ENCODE measurements around the gene PPP1R15B.

Gene PPP1R15B

DNA sequence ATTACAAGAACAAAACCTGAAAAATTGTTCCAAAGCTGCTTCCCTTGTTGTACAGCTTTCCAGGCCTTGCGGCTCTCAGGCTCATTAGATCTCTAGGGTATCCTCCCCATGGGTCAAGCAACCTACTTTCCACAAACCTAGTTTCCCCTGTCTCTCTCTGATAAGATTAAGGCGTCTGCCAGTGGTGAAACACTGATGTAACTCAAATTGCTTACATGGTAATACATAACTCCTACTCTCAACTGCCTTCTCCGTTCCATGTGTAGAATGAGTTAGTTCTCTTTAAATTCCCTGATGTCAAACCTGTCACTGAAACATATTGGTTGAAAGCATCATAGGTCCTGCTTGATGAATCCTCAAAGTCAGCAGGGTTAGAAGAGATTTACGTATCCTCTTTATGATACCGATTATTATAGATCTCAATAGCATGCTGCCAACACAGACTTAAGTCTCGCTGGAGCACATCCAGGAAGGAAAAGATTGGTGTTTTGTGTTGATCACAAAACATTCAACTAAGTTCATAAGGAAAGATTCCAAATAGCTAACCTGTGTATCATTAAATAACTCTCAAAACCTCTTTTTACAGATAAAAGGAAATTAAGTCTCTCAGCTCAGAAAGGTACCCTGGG is 10.6 kb downstream of the PPP1R15B start:
- no peak for DNase-seq (ENCODE audit: low read depth)

GRCh38 chr1:204398197-204399125 is 13.2 kb downstream of the PPP1R15B start:
- peak; percentile 70 for DNase-seq (ENCODE audit: low read depth)

- no peak for DNase-seq (ENCODE audit: low read depth)
Measured at GRCh38 chr1:204396015-204396583, 15.5 kb downstream of the PPP1R15B start.

DNA sequence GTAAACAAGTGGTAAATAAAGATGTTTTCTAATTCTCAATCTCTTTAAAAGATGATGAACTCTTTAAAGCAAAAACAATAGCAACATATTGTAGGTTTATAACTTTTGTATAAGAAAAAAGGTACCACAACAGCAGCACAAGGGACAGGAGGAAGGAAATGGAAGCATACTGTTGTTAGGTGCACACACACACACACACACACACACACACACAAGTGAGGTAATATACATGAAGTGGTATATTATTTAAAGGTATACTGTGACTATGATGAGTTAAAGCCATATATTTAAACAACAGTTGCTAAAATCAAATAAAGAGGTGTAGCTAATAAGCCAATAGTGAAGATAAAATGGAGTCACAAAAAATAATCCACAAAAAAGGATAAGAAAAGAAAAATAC is 20.0 kb downstream of the PPP1R15B start:
- no peak for DNase-seq (ENCODE audit: low read depth)

GRCh38 chr1:204390751-204391466 is 20.7 kb downstream of the PPP1R15B start:
- no peak for DNase-seq (ENCODE audit: low read depth)

GRCh38 chr1:204385727-204386126 is 25.9 kb downstream of the PPP1R15B start:
- no peak for DNase-seq (ENCODE audit: low read depth)

- DNase-seq (ENCODE audit: low read depth), result peak; percentile 74
Measured at GRCh38 chr1:204384636-204385352, 26.8 kb downstream of the PPP1R15B start.

DNA sequence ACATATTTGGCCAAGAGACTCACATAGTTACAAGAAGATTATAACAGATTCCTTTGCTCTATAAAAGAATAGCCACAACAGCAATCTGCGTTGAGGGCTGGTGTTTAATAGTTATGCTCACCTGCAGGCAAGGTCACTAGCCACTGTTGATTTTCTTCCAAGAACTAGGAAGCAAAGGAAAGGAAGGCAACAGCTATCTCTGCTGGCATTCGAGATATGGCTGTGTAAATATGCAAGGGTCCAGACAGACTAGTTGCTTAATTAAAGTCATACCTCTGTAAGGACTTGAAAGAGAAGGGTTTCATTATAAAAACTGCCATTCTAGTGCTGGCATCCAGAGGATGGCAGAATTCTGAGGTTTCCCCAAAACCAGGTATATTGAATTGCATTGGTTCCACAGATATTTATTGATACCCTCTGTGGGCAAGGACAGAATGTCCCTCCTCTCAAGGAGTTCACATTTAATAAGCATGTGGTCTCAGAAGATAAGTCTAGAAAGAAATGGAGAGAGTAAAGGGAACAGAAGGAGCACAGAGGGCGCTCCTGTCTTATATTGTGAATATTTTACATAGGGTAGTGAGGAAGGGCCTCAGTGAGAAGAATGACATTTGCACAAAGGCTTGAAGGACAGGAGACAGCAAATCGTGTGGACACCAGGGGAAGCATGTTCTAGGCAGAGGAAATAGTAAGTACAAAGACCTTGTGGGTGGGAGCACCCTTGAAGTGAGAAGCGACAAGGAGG is 28.3 kb downstream of the PPP1R15B start:
- DNase-seq (ENCODE audit: low read depth), result no peak

- DNase-seq (ENCODE audit: low read depth), result no peak
Measured at GRCh38 chr1:204382714-204383083, 28.9 kb downstream of the PPP1R15B start.

DNA sequence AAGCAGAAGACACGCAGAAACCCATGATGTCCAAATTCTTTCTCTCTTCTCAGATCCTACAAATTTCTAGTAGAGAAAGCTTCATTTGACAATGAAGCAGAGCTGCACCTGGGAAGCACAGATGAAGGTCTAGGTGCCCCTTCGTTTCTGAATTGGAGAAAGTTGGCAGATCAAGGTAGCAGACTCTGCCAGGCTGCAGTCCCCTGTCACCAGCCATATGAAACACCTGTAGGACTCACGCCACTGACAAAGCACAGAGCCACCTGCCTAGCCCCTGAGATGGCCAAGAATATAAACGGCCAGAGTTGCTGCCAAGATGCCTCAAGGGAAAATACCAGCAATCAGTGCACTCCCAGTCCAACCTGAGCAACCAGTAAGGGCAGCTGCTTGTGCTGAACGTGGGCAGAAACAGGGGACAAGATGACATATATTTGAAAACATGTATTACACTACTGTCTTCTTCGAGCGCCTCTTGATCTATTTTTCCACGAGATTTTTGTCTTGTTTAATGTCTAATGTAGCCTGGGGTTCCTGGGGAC is 31.3 kb downstream of the PPP1R15B start:
- no peak for DNase-seq (ENCODE audit: low read depth)

DNA sequence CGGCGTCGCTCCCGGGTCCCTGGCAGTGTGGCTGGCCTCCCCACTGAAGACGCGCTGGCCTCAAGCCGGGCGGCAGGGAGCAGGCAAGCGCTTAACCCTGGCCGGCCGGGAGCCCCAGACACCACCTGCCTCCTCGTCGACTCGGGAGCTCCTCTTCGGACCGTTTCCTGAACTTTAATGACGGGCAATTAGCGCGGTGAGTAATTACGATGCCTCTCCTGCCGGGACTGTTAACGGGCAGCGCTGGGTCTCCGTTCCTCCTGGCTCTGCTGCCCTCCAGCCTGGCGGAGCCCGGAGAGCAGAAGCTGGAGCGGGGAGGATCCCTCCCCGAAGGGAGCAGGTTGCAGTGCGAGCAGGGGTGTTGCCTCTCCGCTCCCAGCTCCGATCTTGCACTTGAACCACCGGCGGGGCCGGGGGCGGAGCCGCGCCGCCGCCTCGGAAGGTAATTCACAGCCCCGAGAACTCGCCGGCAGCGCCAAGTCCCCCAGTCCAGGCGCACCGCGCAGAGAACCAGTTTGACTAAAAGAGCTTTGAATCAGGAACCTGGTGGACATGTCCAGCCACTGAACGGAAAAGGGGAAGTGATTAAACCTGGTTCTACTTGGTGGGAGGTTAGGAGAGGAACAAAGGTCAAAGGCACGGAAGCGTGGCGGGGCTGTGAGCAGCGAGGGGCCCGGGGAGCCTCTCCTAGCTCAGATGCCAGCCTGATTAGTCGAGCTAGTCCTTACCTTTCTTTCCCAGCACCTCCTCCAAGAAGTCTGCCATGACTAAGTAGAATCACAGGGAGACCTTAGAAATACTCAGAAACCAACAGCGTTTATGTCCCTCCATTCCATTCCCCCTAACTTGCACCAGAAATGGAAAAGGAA is 33.6 kb downstream of the PPP1R15B start:
- peak; percentile 37 for DNase-seq (ENCODE audit: low read depth)

GRCh38 chr1:204376919-204377799 is 34.5 kb downstream of the PPP1R15B start:
- DNase-seq (ENCODE audit: low read depth), result no peak

DNA sequence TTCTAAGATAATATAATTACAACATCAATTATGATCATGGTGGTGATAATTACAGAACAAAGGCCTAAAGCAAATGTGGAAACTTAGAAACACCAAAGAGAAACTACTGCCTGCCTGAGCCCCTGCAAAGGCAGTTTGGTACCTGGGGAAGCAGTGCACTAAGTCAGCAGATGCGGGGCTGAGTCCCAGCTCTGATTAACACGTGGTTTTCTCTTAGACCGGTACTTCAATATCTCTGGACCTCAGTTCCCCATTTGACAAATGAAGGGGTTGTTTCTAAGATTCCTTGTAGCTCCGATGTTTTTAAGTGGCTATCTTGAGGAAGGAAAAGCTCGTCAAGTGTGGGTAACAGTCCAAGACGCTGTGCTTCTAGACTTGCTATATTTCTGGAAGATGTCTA is 35.2 kb downstream of the PPP1R15B start:
- DNase-seq (ENCODE audit: low read depth), result no peak

- no peak for DNase-seq (ENCODE audit: low read depth)
Measured at GRCh38 chr1:204373911-204374310, 37.7 kb downstream of the PPP1R15B start.

DNA sequence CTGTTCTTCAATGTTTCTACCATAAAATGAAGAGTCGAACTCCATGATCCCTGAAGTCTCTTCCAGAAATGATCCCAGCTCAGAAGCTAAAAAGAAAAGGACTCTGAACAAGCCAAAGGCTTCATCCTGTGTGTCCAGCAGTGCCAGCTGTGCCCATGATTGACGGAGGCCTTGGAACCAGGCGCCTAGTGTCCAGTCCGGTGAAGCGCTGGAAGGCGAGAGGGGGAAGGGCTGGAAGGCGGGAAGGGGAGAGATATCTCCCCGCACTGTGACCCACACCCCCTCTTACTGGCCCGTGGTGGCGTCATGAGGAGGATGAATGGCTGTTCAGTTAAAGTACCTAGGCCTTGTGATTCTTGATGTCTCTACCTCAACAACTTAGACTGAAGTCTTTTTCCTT is 41.4 kb downstream of the PPP1R15B start:
- no peak for DNase-seq (ENCODE audit: low read depth)

DNA sequence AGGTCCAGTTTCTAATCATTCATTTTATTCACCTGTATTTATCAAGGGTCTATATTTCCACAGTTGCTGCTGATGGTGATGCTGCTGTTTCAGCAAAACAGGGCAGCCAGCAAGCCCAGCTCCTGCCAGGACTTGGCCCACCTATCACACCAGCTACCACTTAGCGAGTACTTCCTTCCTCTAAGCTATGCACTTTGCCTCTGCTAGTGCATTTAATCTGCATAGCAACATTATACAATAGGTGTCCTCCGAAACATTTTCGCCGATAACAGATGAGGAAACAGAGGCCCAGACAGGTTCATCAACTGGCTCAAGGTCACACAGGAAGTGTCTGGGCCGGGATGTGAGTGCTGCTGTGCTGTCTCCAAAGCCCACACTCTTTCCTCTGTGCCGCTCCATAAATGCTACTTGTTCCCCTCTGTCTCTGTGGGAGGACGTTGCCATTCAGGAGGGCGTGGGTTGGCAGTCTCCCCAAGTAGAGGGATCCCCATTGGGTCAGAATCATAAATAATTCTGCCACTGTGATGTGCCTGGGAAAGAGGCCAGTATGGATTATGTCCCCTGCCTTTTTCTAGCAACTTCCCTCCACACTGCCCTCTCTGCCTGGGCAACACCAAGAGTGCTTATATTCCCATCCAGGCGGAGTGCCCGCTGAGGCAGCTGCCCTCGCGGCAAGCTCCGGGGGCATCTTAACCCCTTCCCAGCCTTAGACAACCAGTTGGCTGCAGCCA is 42.5 kb downstream of the PPP1R15B start:
- DNase-seq (ENCODE audit: low read depth), result no peak

GRCh38 chr1:204367956-204368355 is 43.7 kb downstream of the PPP1R15B start:
- peak; percentile 38 for DNase-seq (ENCODE audit: low read depth)
